CD4-positive, alpha-beta T cell (primary cell): ENCODE results near the gene ANKRD9. TPM values are rescaled to one million over a fixed set of nuclear protein-coding genes. Genes with fewer than 3 reads are reported as not detected.

Experiments used
- ATAC-seq: fragments of 200-7000 bp; cut with Tn5 transposase; one replicate; pipeline ENCODE4 v1.10.0; 2022; ENCODE audit warnings: mild to moderate bottlenecking; ENCODE audit not compliant: poor library complexity
- CTCF ChIA-PET: fragments of 350-600 bp; sonication (Branson Sonifier 250); formaldehyde crosslinking; loops from one replicate; lab custom pipeline; 2021; ENCODE audit warnings: antibody characterized with exemption, inconsistent platforms; lab: Charles Lee
- POLR2A ChIA-PET: fragments of 350-600 bp; sonication (Branson Sonifier 250); formaldehyde crosslinking; loops from one replicate; lab custom pipeline; 2021; ENCODE audit warnings: antibody characterized with exemption, inconsistent platforms; lab: Charles Lee
- DNase-seq, 14 experiments: peaks; one replicate each; pipeline ENCODE4 v3.0.0-alpha.2; 2013 to 2020; ENCODE audit warnings: mixed read lengths in 2 of 14
- H3K27ac ChIP-seq, 2 donors: one replicate each; pipeline versions ENCODE4 v1.5.1 to v1.7.0; 2013; ENCODE audit warnings: low read length in 2 of 2, low read depth in 1 of 2, mild to moderate bottlenecking in 1 of 2
- H3K27me3 ChIP-seq, 2 experiments: 1 replicate in 1 of 2; 2 replicates in 1 of 2; pipeline versions ENCODE4 v1.6.1 to v1.7.0; 2013; ENCODE audit warnings: low read length in 2 of 2, control low read depth in 1 of 2, mild to moderate bottlenecking in 1 of 2, moderate library complexity in 1 of 2; ENCODE audit not compliant: insufficient read depth in 2 of 2, control insufficient read depth in 1 of 2
- H3K36me3 ChIP-seq: one replicate; pipeline ENCODE4 v1.6.1; 2013; ENCODE audit warnings: low read length, control low read depth; ENCODE audit not compliant: insufficient read depth
- H3K4me1 ChIP-seq: one replicate; pipeline ENCODE4 v1.6.1; 2013; ENCODE audit warnings: low read length, control low read depth; ENCODE audit not compliant: insufficient read depth
- H3K4me3 ChIP-seq: one replicate; pipeline ENCODE4 v1.5.1; 2013; ENCODE audit warnings: mild to moderate bottlenecking, low read length, moderate library complexity
- H3K9me3 ChIP-seq, 2 experiments: 1 replicate in 1 of 2; 2 replicates in 1 of 2; pipeline versions ENCODE4 v1.6.1 to v1.7.0; 2013; ENCODE audit warnings: low read length in 2 of 2, mild to moderate bottlenecking in 2 of 2, control low read depth in 1 of 2, moderate library complexity in 1 of 2; ENCODE audit not compliant: control insufficient read depth in 1 of 2, insufficient read depth in 1 of 2
- H3K27ac Mint-ChIP-seq: one replicate; pipeline ENCODE4 v1.8.0; 2020; ENCODE audit warnings: mixed read lengths
- H3K27me3 Mint-ChIP-seq: one replicate; pipeline ENCODE4 v1.8.0; 2021; ENCODE audit warnings: mixed read lengths
- H3K36me3 Mint-ChIP-seq: one replicate; pipeline ENCODE4 v1.8.0; 2021; ENCODE audit warnings: low read depth, mixed read lengths
- H3K4me1 Mint-ChIP-seq: one replicate; pipeline ENCODE4 v1.8.0; 2021; ENCODE audit warnings: low read depth, mixed read lengths
- H3K4me3 Mint-ChIP-seq: one replicate; pipeline ENCODE4 v1.8.0; 2020; ENCODE audit warnings: mild to moderate bottlenecking, mixed read lengths
- H3K9me3 Mint-ChIP-seq: one replicate; pipeline ENCODE4 v1.8.0; 2020; ENCODE audit warnings: mixed read lengths
- CTCF ChIP-seq: fragments of 200-600 bp; IDR thresholded peaks from one replicate; pipeline ENCODE4 v1.8.0; 2022; ENCODE audit warnings: antibody characterized with exemption, mild to moderate bottlenecking
- intact Hi-C, 2 experiments: fragments of 100-400 bp; cut with DNase I in 1 of 2; cut with micrococcal nuclease in 1 of 2; formaldehyde crosslinking; loops; one replicate each; pipeline versions ENCODE4 v1.15.1 to v1.9.0; 2023 to 2025; cut with DNase I, micrococcal nuclease
- total RNA-seq, 174 experiments: library from RNA in 2 of 174; stranded (reverse) in 2 of 174; gene quantifications; one replicate each; pipeline ENCODE4 v1.2.3 and lab custom pipeline; 2021 to 2026

The ANKRD9 gene
- total RNA-seq, 2 experiments from 2014 or later, result 4.4 to 5.5 TPM

- Mint-ChIP-seq H3K36me3 (peaks cover 49% of the 10 kb centered on the region), H3K9me3 (no peaks in the 10 kb centered on the region), H3K4me1 (no peaks in the 10 kb centered on the region), H3K27me3 (no peaks in the 10 kb centered on the region), H3K4me3 (no peak overlapping the region), H3K27ac (no peak overlapping the region)
- no peaks in the 10 kb centered on the region for H3K9me3 ChIP-seq
- DNase-seq, result no peak
- H3K27ac ChIP-seq, result no peak overlapping the region
- no peak for ATAC-seq
- intact Hi-C loops, result no loop called here
- peaks cover 17% of the 10 kb centered on the region for H3K36me3 ChIP-seq
- ChIA-PET POLR2A (no interaction called here), CTCF (no interaction called here)
- TF ChIP-seq CTCF, result no peak
- no peaks in the 10 kb centered on the region for H3K27me3 ChIP-seq
- no peak overlapping the region for H3K4me3 ChIP-seq
- H3K4me1 ChIP-seq, result peaks cover 5% of the 10 kb centered on the region
Measured at GRCh38 chr14:102464006-102464405, 45.6 kb downstream of the ANKRD9 start.

- H3K9me3 ChIP-seq, result no peaks in the 10 kb centered on the region
- H3K4me3 ChIP-seq, result no peak overlapping the region
- ChIA-PET POLR2A (no interaction called here), CTCF (no interaction called here)
- Mint-ChIP-seq H3K9me3 (no peaks in the 10 kb centered on the region), H3K27ac (no peak overlapping the region), H3K4me1 (no peaks in the 10 kb centered on the region), H3K4me3 (no peak overlapping the region), H3K36me3 (peaks cover 44% of the 10 kb centered on the region), H3K27me3 (no peaks in the 10 kb centered on the region)
- H3K27me3 ChIP-seq, result no peaks in the 10 kb centered on the region
- peaks cover 24% of the 10 kb centered on the region for H3K36me3 ChIP-seq
- no peak for TF ChIP-seq CTCF
- ATAC-seq (no peak), DNase-seq (no peak)
- no peak overlapping the region for H3K27ac ChIP-seq
- peaks cover 5% of the 10 kb centered on the region for H3K4me1 ChIP-seq
- intact Hi-C loops, result no loop called here
Measured at GRCh38 chr14:102462391-102462790, 47.2 kb downstream of the ANKRD9 start.

DNA sequence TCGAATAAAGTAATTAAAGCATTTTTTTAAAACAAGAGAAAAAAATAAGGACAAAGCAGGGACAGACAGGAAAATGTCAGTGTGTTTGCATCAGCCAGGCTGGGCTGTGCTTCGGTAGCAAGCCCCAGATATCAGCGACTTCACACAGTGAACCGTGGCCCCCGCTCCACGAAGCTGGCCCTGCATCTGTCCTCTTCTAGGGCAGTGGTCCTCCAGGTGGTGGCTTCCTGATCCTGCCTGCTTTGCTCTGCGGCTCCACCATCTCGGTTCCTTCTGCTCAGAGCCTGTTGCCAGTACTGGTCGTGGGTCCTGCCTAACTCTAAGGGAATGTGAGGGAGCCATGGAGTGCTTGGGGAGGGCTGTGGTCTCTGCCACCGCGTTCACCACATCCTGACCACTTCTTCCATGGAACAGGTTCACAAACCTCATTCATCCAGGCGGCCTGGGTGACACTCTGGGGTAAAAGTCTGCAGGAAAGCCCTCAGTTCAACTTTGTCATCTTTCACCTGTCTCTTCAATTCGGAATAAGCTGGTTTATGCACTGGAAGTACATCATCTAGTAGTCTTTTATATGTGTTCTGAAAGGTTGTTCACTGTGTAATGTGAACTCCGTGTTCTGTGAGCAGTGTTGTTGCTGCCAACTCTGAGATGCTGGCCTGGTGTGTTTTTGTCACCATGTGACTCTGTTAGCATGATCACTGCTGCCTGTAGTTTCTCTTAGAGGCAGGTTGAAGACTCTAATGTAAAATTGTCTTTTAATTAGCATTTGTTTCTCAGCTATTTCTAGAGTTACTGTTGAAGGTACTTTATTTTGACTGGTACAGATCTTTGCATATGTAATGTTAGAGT lies 47.9 kb downstream of the ANKRD9 start:
- POLR2A ChIA-PET, result no interaction called here
- Histone ChIP-seq H3K27ac (no peak overlapping the region), H3K36me3 (peaks cover 22% of the 10 kb centered on the region), H3K9me3 (no peaks in the 10 kb centered on the region), H3K4me3 (no peak overlapping the region), H3K27me3 (no peaks in the 10 kb centered on the region), H3K4me1 (peaks cover 5% of the 10 kb centered on the region)
- intact Hi-C loops, result no loop called here
- TF ChIP-seq CTCF, result no peak
- Mint-ChIP-seq H3K9me3 (no peaks in the 10 kb centered on the region), H3K4me3 (no peak overlapping the region), H3K4me1 (no peaks in the 10 kb centered on the region), H3K36me3 (peaks cover 39% of the 10 kb centered on the region), H3K27ac (no peak overlapping the region), H3K27me3 (no peaks in the 10 kb centered on the region)
- DNase-seq (no peak), ATAC-seq (no peak)
- CTCF ChIA-PET, result no interaction called here
